GM15510 (cell line): ENCODE measurements around the gene RCHY1.

Experiments used
- POLR2A ChIP-seq: IDR thresholded peaks from 3 replicates; pipeline ENCODE4 v1.6.1; 2011; ENCODE audit warnings: borderline replicate concordance; ENCODE audit not compliant: insufficient read length; ENCODE audit errors: extremely low read depth

The RCHY1 gene

DNA sequence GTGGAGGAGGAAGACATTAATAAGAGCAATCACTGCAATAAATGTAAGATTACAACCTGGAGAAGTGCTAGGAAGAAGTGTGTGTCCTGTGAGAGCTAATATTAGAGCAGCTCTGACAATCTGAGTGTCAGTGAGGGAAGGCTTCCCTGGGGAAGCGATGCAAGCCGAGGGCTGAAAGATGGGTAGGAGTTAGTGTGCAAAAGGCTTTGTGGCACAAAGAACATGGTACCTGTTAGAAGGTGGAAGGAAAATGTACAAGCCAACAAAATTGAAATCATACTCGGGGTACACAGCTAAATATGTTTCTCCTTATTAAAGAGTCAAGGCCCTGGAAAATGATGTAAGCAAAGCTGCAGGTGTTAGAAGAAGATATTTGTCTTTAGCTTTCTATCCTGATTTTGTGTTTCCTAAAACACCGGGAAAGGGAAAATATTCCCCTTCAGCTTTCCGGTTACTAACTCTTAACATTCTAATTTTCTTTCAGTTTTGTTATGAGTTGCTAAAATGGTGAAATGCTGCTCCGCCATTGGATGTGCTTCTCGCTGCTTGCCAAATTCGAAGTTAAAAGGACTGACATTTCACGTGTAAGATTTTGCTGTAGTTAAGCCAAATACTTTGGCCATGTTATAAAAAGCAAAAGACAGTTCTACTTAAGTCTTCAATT is 878 bp upstream of the RCHY1 start:
- TF ChIP-seq POLR2A = no peak

- TF ChIP-seq POLR2A = no peak
Measured at GRCh38 chr4:75513526-75514130, 575 bp downstream of the RCHY1 start.

GRCh38 chr4:75512386-75513211 is 1.6 kb downstream of the RCHY1 start:
- no peak for TF ChIP-seq POLR2A

GRCh38 chr4:75511841-75512240 is 2.4 kb downstream of the RCHY1 start:
- no peak for TF ChIP-seq POLR2A

- no peak for TF ChIP-seq POLR2A
Measured at GRCh38 chr4:75505630-75506029, 8.6 kb downstream of the RCHY1 start.

GRCh38 chr4:75502671-75503070 is 11.5 kb downstream of the RCHY1 start:
- TF ChIP-seq POLR2A = no peak

DNA sequence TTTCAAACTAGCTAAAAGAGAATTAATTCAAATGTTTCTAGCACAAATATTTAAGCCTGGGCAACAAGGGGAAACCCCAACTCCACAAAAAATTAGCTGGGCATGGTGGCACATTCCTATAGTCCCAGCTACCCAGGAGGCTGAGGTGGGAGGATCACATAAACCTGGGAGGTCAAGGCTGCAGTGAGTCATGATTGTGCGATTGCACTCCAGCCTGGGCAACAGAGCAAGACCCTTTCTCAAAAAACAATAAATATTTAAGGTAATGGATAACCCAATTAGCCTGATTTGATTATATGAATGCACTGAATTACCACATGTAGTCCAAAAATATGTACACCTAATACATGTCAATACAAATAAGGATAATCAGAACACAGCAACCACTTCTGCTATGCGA is 14.3 kb downstream of the RCHY1 start:
- no peak for TF ChIP-seq POLR2A

GRCh38 chr4:75498041-75498440 is 16.2 kb downstream of the RCHY1 start:
- no peak for TF ChIP-seq POLR2A

DNA sequence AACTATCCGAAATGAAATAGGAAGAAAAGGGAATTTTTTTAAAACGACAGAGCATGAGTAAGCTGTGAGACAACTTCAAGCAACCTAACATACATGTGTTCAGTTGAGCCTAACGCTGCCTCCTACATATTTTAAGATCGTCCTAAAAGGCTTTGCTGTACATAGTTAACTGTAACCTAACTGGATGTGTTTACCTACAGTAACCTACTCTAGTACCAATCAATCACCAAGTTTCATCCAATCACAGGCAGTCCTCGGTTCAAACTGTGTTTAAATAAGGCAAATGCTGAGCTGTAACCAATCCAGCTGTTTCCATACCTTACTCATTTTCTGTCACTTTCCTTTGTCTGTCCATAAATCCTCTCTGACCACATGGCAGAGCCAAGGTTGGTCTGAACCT is 17.1 kb downstream of the RCHY1 start:
- no peak for TF ChIP-seq POLR2A

GRCh38 chr4:75496406-75496805 is 17.8 kb downstream of the RCHY1 start:
- no peak for TF ChIP-seq POLR2A

DNA sequence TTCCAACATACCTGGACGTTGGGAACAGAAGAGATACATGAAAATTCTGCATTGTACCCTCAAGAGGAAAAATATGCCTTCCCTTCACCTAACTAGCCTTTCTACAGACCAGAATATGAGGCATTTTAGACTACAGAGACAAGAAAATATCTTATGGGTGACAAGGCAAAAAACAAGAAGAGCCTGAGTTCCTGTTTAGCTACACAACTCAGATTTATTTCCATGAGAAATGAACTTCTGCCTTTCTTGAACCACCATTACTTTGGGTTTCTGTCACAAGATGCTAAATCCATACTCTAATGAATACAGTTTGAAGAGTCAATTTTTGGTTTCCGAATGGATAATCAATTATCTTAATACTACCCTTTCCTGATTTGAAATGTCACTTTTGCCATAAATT is 18.7 kb downstream of the RCHY1 start:
- no peak for TF ChIP-seq POLR2A

GRCh38 chr4:75494563-75494962 is 19.6 kb downstream of the RCHY1 start:
- no peak for TF ChIP-seq POLR2A

GRCh38 chr4:75490155-75490554 is 24.0 kb downstream of the RCHY1 start:
- TF ChIP-seq POLR2A = no peak

DNA sequence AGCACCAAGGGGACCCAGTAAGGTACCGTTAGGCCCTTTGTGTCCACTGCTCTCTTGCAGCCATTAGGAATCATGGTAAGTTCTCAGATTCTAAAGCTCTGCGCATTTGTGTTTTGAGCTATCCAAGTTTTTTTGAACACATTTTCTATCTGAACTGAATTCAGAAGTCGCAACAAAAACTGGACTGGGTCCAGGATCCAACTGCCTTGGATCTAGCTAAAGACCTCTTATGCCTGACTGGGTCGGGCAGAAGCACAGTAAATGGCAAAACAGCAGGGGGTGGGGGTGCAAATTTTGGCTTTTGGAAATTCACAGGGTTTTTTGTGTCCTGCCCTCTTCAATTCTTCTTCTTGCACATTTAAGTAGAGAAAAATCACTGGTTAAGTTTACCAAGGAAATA is 30.0 kb downstream of the RCHY1 start:
- no peak for TF ChIP-seq POLR2A

- TF ChIP-seq POLR2A = no peak
Measured at GRCh38 chr4:75477201-75477600, 37.0 kb downstream of the RCHY1 start.

DNA sequence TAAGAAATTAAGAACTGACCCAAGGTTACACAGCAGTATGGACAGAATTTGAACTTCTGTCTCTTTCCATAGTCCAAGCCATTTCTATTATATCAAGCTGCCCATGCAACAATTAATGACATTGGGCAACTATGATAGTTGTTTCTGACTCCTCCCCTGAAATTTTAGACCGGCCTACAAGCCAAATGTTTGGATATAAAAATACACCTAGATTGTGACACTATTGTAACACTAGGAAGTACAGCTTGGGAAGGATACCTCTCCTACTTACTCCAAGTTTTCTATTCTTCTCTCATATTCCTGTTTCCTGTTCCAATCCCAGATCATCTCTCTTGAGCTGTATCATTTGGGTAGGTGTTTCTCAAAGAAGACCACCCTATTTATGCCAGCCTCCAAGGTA is 43.5 kb downstream of the RCHY1 start:
- no peak for TF ChIP-seq POLR2A
